HK-2 (cell line): ENCODE results near the gene RAD51B.
"Not testable (repeated sequence)": the region's sequence is repeated elsewhere in the genome, so short reads cannot be mapped to it uniquely, and the experiment has no call there.

Experiments
- DNase-seq: peaks from one replicate; pipeline ENCODE4 v3.0.0-alpha.2; 2018; ENCODE audit not compliant: unreplicated experiment

RAD51B gene

DNA sequence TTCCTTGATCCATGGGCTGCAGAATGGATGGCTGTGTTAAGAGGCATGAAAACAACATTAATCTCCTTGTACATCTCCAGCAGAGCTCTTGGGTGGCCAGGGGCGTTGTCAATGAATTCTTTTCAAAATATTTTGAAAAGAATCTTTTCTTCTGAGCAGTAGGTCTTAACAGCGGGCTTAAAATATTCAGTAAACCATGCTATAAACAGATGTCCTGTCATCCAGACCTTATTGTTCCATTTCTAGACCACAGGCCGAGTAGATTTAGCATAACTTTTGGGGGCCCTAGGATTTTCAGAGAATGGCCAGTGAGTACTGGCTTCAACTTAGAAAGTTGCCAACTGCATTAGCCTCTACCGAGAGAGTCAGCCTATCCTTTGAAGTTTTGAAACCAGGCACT, 130.2 kb downstream of the RAD51B start:
- no peak for DNase-seq

DNA sequence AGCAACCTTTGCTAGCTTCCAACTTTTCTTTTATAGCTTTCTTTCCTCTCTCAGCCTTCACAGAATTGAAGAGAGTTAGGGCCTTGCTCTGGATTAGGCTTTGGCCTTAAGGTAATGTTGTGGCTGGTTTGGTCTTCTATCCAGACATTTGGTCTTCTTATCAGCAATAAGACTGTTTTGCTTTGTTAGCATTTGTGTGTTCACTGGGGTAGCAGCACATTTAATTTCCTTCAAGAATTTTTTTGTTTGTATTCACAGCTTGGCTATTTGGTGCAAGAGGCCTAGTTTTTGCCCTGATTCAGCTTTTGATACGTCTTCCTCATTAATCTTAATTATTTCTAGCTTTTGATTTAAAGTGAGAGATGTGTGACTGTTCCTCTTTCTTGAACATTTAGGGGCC, 130.8 kb downstream of the RAD51B start:
- DNase-seq, result no peak

DNA sequence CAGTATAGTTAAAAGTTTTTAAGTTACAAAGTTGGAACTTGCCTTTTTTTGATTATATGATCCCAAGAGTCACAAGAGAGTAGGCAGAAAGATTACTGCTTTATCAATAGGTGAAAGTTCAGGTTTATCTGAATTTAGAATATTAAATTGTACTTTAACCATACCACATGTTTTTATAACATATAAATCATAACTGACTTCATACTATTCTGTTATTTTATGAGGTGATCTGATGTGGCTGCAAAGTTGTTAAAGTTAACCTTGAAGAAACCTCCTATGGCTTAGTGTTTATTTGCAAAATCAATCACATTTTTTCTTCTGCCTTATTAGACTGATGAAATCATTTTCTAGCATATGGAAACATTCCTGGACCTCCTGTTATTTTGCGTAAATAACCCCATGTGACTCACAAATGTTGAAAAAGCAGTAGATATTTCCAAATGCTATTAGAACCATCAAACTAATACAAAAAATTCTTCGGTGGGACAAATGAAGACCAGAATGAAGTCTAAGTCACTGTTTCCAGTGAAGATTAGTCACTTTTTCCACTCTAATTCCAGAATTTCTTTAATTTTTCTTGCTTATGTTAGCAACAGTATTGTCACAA, 132.1 kb downstream of the RAD51B start:
- DNase-seq, result no peak

DNA sequence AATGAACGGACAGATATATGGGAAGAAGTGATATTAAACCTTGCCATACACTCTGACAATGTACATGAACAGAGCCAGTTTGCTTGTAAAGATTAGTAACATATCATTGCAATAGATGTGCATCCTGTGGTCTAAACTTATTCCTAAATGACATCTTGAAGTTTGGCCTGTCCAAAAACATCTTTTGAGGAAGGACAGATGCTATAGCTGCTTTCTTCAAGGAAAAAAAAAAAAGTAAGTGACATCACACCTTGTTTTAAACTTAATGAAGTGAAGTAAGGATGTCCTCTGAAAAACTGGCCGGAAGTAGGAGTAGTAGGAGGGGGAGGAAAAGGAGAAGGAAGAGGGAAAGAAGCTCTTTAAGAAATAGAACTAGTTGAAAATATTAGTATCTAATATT, 132.8 kb downstream of the RAD51B start:
- DNase-seq, result no peak

DNA sequence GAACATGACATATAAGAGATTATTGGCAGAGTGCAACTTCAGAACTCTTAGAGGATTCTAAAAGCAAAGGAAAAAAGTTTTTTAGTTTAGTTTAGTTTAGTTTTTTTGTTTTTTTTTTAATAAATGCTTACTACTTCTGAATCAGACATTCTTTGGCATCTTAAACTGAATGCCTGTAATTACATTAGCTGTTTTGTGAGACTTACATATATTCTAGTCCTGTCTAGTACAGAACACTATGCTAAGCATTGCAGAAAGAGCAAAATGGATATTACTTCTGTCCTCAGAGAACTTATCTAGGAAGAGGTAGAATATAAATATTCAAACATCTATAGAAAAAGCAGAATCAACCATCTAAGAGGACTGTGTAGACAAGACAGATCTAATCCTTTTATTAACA, 133.2 kb downstream of the RAD51B start:
- DNase-seq, result no peak

DNA sequence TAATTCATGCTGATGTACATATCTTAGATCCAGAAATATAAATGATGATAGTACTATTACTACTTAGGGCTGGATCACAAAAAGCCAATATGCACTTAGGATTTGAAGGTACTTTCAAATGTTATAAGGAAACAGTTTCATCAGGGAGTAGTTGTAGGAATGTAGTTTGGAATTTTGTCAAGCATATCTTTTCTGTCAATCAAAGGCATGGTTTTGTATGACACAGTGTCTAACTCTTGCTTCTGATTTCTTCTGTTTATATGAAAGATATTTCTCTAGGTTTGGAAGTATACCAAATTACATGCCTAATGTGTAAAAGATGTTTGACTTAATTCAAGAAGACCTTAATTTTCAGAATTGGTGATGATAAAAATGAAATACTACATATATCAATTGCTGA, 135.7 kb downstream of the RAD51B start:
- no peak for DNase-seq

DNA sequence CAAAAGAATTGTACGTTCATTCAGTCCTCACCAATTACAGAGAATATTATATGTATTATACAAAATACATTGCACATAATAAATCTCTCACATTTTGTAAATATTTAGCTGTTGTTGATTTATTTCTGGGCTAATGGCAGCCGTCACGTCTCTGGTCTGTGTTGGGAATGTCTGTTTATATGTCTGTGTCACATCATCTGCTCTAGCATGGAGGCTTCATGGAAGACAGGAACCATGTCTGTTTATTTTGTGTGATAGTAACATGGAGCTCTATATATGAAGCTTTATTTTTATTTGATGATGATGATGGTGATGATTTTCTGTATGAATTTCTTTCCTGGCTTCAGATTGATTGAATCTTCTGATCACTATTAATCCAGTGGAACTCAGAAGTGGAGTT, 138.4 kb downstream of the RAD51B start:
- DNase-seq, result no peak

DNA sequence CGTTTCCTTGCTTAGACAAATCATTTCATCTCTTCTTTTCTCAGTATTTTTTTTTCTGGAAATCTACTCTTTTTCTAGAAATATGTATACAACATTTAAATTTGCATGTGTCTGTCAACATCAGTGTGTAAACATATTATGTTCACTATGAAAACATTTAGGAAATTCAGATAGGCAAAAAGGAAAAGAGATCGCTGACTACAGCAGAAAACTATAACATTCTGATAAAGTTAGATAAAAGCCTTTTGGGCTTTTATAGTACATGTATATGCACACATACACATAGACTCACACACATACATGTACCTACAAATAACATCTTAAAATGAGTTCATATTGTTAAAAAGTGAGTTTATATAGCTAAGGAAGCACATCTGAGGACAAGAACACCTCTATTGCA, 142.1 kb downstream of the RAD51B start:
- no peak for DNase-seq

DNA sequence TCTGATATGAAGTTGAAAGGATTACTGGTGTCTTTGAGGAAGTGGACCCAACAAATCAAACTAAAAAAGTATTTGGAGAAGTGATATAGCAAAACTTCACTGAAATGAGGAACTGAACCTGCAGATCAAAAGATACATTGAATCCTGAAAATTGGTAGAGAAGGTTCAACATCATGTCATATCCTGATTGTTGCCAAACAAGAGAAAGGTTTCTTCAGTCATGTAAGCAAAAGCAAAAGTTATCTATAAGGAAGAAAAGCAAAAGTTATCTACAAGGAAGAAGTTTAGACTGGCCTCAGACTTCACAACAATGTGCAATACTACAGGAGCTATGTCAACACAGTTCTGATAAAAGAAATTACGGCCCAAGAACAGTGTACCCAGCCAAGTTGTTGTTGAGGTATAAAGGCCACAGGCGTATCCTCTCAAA, 142.7 kb downstream of the RAD51B start:
- no peak for DNase-seq

DNA sequence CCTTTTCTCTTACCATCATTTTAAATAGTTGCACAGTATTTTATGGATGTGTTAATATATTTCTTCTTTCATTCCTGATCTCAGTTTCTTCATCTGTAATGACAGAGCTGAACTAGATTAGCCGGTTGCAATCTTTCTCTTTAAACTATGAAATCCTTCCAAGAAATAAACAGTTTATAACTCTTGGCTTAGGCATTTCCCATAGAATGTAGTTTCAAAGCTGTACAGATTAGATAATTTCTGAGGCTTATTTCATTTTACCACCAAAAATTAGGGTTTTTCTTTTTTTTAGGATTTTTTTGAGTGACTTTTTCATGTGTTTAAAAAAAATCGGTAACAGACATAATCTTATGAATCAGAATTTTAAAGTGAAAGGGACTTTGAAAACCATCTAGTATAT, 144.0 kb downstream of the RAD51B start:
- DNase-seq, result no peak

DNA sequence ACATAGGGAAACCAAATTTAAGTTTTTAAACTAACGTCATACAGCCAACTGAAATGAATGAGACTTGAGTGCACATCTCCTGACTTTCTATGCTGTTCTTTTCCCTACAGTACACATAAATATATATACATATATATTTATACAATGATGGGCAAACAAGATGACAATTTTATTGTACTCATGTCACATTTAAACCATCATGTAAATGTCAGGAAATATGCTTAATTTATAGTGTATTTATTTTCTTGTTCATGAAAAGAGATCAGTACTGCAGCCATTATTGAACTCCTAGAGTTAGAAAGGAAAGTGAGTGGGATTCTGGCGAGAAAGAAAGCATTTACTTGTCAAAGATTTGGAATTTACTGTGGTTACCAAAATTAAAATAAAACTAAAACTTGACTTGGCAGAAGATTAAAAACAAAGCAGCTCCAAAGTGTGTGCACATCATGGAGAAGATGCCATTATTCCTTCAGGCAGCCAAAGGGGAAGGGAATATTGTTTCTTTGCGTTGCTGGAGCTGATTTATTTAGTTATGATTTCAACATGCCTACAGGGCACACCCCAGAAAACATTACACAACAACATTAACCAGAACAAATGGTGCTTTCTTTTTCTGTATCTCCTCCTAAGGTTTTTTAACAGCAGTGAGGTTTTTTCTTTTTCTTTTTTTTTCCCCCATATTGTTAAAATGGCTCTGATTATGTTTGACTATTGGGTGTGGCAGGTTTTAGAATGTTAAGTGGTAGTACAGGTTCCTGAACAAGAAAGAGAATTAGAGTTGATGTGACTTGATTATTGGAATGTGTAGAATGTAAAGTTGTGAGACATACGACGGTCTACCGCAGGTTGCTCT, 144.6 kb downstream of the RAD51B start:
- no peak for DNase-seq

DNA sequence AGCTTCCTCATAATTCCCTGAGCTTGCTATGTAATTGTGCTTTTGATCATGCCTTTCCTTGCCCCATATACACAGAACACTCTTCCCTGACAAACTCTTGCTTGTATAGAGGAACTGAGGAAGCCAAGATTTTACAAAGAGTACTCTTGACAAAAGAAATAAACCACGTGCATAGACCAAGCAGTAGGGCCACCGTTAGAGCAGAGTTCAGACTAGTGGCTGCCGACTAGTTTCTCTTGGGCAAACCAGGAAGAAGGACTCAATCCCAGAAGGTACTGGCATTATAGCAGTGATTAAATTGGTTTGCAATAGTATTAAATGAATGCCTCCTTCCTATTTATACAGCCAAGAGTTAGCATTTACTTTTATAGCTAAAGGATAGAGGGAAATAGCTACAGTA, 146.1 kb downstream of the RAD51B start:
- DNase-seq, result no peak

DNA sequence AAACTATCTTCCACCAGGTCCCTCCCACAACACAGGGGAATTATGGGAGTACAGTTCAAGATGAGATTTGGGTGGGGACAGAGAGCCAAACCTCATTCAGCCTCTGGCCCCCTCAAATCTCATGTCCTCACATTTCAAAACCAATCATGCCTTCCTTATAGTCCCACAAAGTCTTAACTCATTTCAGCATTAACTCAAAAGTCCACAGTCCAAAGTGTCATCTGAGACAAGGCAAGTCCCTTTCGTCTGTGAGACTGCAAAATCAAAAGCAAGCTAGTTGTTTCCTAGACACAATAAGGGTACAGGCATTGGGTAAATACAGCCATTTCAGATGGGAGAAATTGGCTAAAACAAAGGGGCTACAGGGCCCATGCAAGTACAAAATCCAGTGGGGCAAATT, 147.6 kb downstream of the RAD51B start:
- no peak for DNase-seq

DNA sequence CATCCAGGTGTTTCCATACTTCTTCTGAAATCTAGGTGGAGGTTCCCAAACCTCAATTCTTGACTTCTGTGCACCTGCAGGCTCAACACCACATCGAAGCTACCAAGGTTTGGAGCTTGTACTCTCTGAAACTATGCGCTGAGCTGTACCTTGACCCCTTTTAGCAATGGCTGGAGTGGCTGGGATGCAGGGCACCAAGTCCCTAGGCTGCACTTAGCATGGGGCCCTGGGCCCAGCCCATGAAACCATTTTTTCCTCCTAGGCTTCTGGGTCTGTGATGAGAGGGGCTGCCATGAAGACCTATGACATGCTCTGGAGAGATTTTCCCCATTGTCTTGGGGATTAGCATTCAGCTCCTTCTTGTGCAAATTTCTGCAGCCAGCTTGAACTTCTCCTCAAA, 148.4 kb downstream of the RAD51B start:
- not testable (repeated sequence) for DNase-seq

DNA sequence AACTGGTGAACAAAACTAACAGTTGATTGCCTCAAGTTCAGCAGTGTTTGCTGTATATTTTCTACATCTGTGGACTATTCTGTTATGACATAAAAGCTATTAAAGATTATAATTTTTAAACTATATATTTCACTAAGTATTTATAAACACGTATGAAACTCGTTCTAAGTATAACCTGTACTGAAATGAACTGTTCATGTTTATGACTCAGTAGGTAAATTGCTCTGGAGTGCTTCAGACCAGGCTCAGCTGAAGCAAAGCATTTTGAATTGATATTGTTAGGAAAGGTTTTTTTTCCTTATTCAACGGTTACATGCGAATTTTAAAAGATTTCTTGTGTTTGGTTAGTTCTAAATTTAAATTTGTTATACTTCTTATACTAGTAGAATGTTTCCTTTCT, 151.3 kb downstream of the RAD51B start:
- no peak for DNase-seq

DNA sequence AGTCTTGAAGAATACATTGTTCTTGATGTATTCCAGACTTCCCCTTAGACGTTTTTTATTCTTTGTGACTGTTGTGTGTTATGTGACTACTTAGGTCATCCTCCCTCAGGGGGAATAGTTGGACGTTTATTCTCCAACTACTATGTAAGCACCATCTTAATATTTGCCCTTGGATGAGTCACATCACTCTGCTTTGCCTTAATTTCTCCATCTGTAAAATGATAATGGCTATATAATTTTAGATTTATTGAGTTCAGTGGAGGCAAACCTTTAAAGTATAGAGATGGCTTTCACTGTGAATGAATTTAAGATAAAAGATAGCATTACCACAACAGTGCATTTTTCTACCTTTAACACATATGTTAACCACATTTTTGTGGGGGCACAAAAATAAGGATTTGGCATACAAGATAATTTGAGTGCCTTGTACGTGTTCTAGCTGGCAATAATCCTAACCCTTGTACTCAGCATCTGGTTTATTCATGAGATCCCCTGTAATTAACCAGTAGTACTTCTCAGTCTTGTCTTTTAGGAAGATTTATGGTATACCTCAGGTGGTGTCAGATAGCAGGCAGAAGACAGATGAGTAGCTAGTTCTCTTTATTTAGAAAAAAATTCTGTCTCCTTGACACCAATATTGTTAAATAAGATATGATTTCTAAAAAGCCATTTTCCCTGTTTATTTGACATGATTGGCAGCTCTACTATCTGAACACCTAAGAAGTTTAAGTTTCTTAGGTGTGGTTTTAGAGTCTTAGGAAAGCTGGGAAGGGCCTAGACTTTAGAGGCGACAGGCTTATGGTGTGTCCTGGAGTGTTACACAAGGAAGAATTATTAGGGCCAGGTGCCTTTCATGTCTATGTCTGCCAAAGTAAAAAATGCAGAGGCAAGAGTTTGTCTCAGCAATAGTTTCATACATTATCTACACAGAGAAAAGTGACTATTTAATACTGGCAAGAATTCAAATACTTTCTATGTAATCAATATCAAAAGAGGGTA, 152.3 kb downstream of the RAD51B start:
- DNase-seq, result no peak

DNA sequence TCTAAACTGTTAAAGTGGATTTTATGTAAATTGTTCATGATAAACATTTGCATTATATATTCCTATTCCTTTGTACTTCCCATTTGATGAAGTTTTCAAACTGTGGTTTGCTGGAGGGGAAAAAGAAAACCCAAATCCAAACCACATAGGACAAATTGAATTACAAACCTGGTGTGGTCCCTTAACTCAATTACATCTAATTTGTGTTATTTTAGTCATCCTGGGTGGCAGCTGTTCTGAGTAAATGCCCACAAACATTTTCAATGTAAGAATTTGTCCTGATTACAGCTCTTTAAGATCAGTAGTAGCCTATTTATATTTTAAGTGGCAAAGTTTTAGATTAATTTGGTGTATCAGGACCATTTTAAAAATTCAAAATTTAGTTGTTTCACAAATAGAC, 153.9 kb downstream of the RAD51B start:
- DNase-seq, result no peak

DNA sequence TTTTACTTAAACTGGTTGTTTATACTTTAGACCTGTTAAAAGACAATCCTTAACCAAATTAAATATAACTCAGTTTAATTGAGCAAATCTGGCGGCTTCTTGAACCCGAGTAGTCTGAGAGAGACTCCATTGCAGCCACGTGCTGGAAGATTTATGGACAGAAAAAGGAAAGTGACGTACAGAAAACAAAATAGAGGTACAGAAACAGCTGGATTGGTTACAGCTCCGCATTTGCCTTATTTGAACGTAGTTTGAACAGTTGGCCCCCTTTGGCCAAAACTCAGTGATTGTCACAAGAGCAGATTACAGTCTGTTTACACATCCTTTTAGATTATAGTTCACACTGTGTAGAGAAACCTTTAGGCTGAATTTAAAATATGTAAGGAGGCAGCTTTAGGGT, 155.9 kb downstream of the RAD51B start:
- DNase-seq, result no peak

DNA sequence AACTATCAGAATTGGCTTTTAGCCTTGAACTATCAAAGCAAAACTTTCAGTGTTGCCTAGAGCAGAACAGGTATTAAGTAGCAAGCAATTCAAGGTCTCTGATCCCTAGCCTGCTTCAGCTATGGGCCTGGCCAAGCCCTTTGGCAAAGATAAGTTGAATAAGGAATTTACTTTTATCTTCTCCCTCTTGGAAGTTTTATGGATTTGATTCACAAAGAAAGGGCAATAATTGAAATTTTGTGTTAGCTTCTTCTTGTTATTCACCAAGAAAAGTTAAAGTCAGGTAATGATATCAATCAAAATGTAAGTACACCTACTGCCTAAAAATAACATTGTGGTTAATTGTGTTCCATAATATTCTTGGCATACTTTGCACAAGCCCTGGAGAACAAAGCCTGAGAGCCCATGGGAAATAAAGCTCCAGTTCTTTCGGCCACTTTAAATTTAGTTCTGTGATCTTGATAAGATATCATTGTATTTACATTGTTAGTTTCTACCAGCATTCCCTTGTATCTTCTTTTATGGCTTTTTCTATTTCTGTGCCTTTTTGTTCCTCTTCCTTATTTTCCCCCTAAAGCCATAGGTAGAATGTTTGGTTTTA, 158.0 kb downstream of the RAD51B start:
- DNase-seq, result no peak

DNA sequence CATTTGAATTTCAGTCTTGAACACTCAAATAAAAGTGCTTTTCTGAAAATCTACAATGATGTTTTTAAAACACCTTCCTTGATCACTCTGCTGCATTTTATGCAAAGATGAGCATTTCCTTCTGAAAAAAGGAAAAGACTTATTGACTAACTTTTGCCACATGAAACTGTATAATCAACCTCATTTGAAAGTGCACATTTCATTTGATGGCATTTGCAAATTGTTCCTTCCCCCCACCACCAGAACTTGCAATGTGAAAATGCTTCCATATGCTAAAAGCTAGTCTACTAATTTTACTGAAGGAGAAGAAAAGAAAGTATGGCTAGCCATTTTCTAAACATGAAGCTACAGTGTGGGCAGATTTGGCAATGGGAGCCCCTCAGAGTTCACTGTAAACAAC, 159.2 kb downstream of the RAD51B start:
- DNase-seq, result no peak

DNA sequence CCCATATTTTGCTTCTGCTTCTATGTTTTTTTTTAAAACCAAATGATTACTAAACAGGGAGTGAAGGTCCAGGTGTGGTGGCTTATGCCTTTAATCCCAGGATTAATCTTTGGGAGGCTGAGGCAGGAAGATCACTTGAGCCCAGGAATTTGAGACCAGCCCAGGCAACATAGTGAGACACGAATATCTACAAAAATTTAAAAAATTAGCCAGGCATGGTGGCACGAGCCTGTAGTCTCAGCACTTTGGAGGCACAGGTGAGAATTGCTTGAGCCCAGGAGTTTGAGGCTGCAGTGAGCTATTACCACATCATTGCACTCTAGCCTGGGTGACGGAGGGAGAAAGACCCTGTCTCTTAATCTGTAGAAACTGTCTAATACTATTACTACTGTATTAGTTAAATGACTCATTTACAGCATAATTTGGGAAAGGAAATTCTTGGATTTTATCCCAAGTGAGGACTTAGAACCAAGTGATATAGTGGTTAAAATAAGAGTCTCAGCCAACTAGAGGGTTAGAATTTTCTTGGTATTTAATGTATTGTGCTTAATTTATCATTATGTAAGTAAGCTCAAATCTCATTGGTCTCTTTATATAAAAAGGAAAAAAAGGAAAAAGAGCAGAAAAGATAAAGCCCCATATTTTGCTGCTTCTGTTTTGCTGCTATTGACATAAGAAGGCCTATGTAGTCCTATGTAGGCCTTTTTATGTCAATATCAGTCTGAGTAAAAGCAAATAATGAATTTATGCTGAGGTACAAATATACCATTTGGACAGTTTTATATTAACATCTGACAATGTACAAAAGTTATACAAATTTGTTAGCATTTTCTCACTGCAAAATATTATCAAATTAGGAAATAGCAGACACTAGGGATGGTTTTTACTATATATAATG, 163.4 kb downstream of the RAD51B start:
- no peak for DNase-seq
